Transverse colon (tissue), 4 donors: ENCODE results near the gene FAM89A.

Experiments
- CTCF ChIP-seq, 5 experiments: fragments of 200-600 bp in 3 of 5; fragments of 450-650 bp in 2 of 5; sonication (generic) in 3 of 5; IDR thresholded peaks; 1 replicate in 2 of 5; 2 replicates in 3 of 5; pipeline ENCODE4 v1.5.1; 2016 to 2017; ENCODE audit warnings: antibody characterized with exemption in 5 of 5, inconsistent platforms in 3 of 5, mild to moderate bottlenecking in 2 of 5, moderate library complexity in 1 of 5
- POLR2AphosphoS5 ChIP-seq, 3 donors: sonication (generic); formaldehyde crosslinking; IDR thresholded peaks; one replicate each; pipeline ENCODE4 v1.6.1; 2016; ENCODE audit warnings: antibody characterized with exemption in 3 of 3

DNA sequence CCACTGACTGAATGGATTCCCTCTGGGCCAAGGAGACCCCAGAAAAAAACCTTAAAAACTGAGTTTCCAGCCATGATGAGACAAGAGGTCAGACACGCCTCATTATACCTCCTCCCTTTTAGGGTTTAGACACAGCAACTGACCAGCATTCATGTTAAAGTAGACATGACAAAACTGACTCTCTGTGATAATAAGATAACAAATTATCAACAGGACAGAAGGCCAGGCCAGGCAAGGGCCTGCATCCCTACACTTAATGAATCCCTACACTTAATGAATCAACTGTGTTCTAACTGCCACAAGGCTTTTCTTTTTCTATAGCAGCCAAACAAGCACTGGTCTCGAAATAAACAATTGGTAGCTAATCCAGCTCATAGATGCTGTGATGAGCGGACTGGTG is 33.3 kb upstream of the FAM89A start:
- TF ChIP-seq CTCF (IDR thresholded peaks at IDR 0.05) (no peak), POLR2AphosphoS5 (IDR thresholded peaks at IDR 0.05) (no peak)
